ENCODE measurements around the gene LAT.
A peak's percentile ranks its signal among the peaks of the same experiment; 100 is the strongest.

LAT gene

DNA sequence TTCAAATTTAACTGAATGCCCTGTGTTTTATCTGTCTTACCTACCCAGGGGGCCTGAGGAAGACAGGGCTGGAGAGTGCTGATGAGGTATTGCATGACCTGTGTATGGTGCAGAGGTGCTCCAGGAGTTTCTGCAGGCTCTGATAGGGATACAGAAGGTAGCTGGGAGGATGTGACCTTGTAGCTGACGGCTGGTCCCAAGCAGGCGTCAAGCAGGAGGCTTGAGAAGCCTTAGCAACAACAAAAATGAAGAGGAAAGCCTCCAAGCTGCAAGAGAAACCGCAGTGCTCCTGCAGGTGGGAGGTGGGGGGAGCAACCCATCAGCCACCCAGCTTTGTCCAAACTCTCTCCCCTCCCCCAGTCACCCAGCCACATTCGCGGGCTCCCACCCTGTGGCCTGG, 40.4 kb downstream of the LAT start:
- no peak for DNase-seq (ENCODE audit: low spot score)
- TF ChIP-seq, protein P1, sequence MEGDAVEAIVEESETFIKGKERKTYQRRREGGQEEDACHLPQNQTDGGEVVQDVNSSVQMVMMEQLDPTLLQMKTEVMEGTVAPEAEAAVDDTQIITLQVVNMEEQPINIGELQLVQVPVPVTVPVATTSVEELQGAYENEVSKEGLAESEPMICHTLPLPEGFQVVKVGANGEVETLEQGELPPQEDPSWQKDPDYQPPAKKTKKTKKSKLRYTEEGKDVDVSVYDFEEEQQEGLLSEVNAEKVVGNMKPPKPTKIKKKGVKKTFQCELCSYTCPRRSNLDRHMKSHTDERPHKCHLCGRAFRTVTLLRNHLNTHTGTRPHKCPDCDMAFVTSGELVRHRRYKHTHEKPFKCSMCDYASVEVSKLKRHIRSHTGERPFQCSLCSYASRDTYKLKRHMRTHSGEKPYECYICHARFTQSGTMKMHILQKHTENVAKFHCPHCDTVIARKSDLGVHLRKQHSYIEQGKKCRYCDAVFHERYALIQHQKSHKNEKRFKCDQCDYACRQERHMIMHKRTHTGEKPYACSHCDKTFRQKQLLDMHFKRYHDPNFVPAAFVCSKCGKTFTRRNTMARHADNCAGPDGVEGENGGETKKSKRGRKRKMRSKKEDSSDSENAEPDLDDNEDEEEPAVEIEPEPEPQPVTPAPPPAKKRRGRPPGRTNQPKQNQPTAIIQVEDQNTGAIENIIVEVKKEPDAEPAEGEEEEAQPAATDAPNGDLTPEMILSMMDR (IDR thresholded peaks at IDR 0.05; ENCODE audit: extremely low read depth, missing control alignments): no peak

DNA sequence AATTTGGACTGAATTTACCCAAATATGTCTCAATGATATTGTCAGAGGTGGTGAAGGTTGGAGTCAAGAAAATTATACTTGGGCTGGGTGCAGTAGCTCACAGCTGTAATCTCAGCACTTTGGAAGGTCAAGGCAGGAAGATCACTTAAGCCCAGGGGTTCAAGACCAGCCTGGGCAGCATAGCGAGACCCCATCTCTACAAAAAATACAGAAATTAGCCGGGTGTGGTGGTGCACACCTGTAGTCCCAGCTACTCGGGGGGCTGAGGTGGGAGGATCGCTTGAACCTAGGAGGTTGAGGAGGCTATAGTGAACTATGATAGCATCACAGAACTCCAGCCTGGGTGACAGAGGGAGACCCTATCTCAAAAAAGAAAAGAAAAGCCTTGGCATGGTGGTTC, 40.9 kb downstream of the LAT start:
- TF ChIP-seq, protein P1 (IDR thresholded peaks at IDR 0.05; ENCODE audit: extremely low read depth, missing control alignments): no peak
- DNase-seq (ENCODE audit: low spot score): no peak

DNA sequence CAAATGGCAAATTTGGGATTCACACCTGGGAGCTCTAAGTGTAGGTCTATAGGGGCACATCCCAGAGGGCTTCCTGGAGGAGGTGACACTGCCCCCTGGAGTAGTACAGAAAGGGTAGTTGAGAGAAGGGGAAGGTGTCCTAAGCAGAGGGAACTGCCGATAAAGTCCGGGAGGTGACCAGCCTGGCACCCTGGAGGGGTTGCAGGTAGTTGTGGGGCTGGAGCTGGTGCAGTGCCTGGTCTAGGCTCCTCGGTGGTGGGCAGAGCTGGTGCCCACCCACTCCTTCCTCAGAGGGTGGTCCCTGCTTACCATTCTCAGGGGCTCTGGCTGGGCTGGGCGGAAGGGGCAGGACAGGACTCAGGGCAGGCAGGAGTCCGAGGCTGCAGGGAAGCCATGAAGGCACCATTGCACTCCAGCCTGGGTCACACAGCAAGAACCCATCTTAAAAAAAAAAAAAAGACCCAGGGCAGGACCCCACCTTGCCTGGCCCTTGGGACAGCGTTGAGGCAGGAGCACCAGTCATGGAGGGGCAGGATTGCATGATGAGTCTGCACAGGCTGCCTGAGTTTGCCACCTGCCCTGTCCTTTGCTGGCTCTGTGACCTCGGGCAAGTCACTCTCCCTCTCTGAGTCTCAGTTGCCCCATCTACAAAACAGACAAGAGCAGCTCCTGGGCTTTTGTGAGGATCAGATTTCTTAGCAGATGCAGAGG, 43.8 kb downstream of the LAT start:
- no peak for DNase-seq (ENCODE audit: low spot score)

DNA sequence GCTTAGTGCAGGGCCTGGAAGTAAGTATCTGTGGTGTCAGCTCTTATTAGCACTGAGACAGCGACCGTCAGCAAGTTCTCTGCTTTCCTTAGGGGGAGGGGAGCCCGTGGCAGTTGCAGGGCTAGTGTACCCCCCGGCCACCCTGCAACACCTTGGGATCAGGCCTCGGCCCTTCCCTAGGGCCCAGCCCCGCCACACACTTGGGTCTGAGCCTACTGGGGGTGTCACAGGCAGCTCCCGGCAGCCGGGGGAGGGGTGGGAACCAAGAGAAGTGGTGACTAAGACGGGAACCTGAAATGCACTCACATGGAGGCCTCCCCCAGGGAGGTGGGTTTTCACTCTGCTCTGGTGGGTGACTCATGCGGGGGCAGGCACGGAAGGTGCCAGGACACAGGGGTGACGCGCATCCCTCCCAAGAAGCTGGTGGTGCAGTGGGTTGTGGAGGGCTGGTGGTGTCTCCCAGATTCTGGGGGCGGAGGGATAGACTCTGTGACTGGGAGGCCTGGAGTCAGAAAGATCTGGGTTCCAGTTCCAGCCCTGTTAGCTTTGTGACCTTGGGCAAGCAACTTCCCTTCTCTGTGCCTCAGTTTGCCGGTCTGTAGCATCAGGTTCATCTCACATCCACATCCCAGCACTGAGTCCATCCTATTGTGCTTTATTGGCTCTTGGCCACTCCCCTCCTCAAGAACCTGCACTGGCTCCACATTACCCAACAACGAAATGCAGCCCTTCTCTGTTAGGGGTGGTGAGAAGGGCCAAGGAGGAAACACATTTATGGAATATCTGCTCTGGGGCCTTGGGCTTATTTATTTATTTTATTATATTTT, 44.5 kb downstream of the LAT start:
- TF ChIP-seq, protein P1 (IDR thresholded peaks at IDR 0.05; ENCODE audit: extremely low read depth, missing control alignments): no peak
- DNase-seq (ENCODE audit: low spot score): peak; percentile 56

More for the DNA sequence above, 43.8 kb downstream of the LAT start:
- TF ChIP-seq, protein P1 (IDR thresholded peaks at IDR 0.05; ENCODE audit: extremely low read depth, missing control alignments): no peak

DNA sequence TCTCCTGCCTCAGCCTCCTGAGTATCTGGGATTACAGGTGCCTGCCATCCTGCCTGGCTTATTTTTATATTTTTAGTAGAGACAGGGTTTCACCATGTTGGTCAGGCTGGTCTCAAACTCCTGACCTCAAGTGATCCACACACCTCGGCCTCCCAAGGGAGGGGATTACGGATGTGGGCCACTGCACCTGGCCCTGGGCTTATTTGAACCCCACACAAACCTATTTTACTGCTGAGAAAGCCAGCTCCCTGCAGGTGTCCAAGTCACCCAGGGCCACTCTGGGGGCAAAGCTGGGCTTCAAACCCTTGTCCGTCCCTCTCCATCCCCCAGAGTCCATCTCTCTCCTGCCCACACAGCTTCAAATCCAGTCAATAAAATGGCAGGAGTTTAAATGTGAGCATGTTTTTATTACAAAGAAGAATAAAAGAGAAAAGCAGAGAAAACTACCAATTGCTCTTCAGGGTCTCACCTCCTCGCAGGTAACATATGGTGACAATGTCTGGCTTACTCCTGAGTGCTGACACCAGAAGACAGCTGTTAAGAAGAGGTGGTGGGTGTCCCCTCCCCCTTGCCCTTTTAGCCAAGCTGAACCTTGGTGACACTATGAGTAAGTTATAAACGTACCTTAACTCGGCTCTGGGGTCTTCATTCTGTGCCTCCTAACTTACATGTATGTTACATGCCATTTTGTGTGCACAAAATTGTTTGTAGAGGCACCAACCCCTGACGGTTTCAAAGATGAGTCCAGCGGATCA, 45.4 kb downstream of the LAT start:
- DNase-seq (ENCODE audit: low spot score): no peak
- TF ChIP-seq, protein P1 (IDR thresholded peaks at IDR 0.05; ENCODE audit: extremely low read depth, missing control alignments): no peak

Data from GM20000 (cell line).